ENCODE measurements around the gene URM1. TPM values are rescaled to one million over a fixed set of nuclear protein-coding genes. Genes with fewer than 3 reads are reported as not detected.

Gene URM1
- total RNA-seq, 1 donor from 2014 or later: 37.5 TPM

DNA sequence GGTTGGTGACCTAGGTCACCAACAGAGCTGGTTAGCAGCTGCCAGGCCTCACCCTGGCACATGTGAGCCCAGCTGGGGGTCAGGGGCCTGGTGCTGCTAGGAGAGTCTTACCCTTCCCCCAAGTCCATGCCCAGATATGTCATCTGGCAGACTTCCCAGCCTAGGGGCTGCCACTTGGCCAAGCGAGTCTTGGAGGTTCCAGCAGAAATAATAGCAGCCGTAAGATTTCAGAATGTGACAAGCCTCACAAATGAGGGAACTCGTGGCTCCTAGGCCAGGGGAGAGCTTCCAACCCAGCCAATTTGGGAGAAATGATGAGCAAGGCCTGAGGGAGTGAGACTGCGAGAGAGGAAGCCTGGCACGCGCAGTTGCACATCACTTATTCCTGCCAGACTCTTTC lies 11.1 kb downstream of the URM1 start:
- intact Hi-C loops (cut with DNase I): no loop called here
- H3K36me3 ChIP-seq: peaks cover 27 to 59% of the 10 kb centered on the region in 2 donors

DNA sequence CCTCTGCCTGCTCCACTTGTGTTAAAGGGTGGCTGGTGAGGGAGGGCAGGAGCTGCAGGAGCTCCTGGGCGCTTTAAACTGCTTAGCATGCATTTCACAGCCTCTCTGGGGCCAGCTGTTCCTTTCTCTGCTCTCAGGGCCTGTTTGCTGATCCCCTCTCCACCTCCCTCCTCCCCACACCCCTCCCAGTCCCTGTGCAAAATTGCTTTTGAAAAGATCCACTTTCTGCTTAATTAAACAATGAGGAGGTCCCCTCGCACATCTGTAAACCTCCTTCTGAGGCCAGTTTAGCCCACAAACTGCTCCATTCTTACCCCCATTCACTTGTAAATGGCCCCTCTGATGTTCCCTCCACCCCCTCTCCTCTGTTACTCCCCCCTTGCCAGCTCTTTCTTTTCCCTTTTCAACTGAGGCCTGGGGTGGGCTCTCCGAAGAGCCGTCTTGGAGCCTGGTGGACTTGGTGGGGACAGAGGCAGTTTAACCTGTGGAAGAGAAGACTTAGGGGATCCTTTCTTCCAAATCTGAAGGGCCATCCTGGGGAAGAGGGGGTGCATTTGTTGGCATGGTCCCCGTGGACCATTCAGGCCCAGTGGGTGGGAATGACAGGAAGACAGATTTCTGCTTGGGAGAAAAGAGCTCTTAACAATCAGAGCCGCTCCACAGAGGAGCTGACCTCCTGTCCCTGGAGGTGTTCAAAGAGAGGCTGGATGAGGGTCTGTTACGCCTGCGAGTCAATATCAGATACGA lies 12.0 kb downstream of the URM1 start:
- Histone ChIP-seq H3K36me3 (peaks cover 26 to 59% of the 10 kb centered on the region in 2 donors), H3K4me3 (no peak overlapping the region), H3K9me3 (no peaks in the 10 kb centered on the region), H3K4me1 (no peaks in the 10 kb centered on the region), H3K27ac (no peak overlapping the region), H3K27me3 (no peaks in the 10 kb centered on the region)
- TF ChIP-seq CTCF (IDR thresholded peaks at IDR 0.05): no peak
- intact Hi-C loops (cut with DNase I): no loop called here
- DNase-seq (ENCODE audit: low spot score in 2 of 2): no peak

More for the DNA sequence above, 11.1 kb downstream of the URM1 start:
- no peak for DNase-seq (ENCODE audit: low spot score in 2 of 2)
- TF ChIP-seq CTCF (IDR thresholded peaks at IDR 0.05): no peak
- no peak overlapping the region for H3K27ac ChIP-seq
- H3K27me3 ChIP-seq: no peaks in the 10 kb centered on the region
- H3K4me1 ChIP-seq: no peaks in the 10 kb centered on the region
- no peak overlapping the region for H3K4me3 ChIP-seq
- H3K9me3 ChIP-seq: no peaks in the 10 kb centered on the region

GRCh38 chr9:128383791-128384190 lies 12.6 kb downstream of the URM1 start:
- no peak for TF ChIP-seq CTCF (IDR thresholded peaks at IDR 0.05)
- peaks cover 26 to 65% of the 10 kb centered on the region in 2 donors for H3K36me3 ChIP-seq
- H3K4me1 ChIP-seq: no peaks in the 10 kb centered on the region
- H3K27me3 ChIP-seq: no peaks in the 10 kb centered on the region
- DNase-seq (ENCODE audit: low spot score in 2 of 2): no peak
- intact Hi-C loops (cut with DNase I): no loop called here
- no peak overlapping the region for H3K4me3 ChIP-seq
- no peaks in the 10 kb centered on the region for H3K9me3 ChIP-seq
- H3K27ac ChIP-seq: no peak overlapping the region

GRCh38 chr9:128384801-128385495 lies 13.8 kb downstream of the URM1 start:
- intact Hi-C loops (cut with DNase I): no loop called here
- H3K27ac ChIP-seq: no peak overlapping the region
- H3K9me3 ChIP-seq: no peaks in the 10 kb centered on the region
- TF ChIP-seq CTCF (IDR thresholded peaks at IDR 0.05): no peak
- no peaks in the 10 kb centered on the region for H3K4me1 ChIP-seq
- no peak for DNase-seq (ENCODE audit: low spot score in 2 of 2)
- H3K27me3 ChIP-seq: no peaks in the 10 kb centered on the region
- H3K4me3 ChIP-seq: no peak overlapping the region
- H3K36me3 ChIP-seq: peaks cover 24 to 69% of the 10 kb centered on the region in 2 donors

DNA sequence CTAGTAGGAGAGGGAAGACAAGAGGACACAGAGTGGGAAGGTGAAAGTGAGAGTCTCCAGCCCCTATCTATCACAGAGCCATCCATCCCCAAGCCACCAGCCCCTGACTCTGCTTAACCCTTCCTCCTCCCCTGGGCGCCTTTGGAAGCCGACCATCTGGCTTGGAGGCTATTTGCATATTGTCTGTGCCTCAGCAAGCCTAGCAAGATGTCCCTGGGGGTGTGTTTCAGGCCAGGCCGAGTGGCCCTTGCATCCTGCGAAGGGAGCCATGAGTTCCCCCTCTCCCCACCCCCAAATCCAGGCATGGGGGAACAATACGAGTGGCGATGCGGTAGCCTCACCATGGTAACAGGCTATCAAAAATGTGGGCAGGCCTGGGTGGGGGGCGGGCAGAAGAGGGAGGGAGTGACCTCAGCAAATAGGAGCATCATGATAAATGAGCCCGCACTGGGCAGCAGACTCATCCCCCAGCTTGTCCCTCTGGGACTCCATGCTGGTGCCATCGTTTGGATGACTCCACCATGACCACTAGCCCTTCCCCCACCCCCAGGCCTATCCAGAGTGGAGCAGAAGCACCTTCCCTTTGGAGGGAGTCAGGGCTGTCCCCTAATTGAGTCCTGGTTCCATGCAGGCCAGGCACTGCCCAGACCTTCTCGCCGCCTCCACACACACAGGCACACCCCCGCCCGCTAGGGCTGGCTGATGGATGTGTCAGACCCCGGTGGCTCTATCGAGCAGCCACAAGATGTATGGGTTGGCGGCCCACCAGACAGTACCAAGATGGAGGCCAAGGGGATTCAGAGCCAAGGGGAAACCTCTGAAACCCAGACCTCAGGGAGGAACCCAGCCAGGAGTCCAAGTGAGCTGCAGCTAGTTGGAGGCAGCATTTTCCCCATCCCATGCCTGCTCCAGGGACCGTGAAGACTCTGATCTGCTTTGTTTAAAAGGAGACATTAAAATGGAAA lies 14.6 kb downstream of the URM1 start:
- Histone ChIP-seq H3K4me3 (no peak overlapping the region), H3K36me3 (peaks cover 22 to 77% of the 10 kb centered on the region in 2 donors), H3K27ac (no peak overlapping the region), H3K27me3 (no peaks in the 10 kb centered on the region), H3K9me3 (no peaks in the 10 kb centered on the region), H3K4me1 (no peaks in the 10 kb centered on the region)
- TF ChIP-seq CTCF (IDR thresholded peaks at IDR 0.05): no peak
- intact Hi-C loops (cut with DNase I): no loop called here
- DNase-seq (ENCODE audit: low spot score in 2 of 2): no peak

All from ascending aorta (tissue), 2 donors.